ENCODE measurements around the gene TCF12. TPM values are rescaled to one million over a fixed set of nuclear protein-coding genes. Genes with fewer than 3 reads are reported as not detected.

The TCF12 gene
- total RNA-seq, 1 experiment from 2014 or later = 102 TPM

GRCh38 chr15:56968256-56968655 lies 49.8 kb downstream of the TCF12 start:
- Histone ChIP-seq H3K27ac (ENCODE audit: low read length) (no peak overlapping the region), H3K27me3 (ENCODE audit: control insufficient read depth, insufficient read depth, low read length) (no peaks in the 10 kb centered on the region), H3K4me3 (ENCODE audit: low read depth in 2 of 2, low read length in 2 of 2) (no peak overlapping the region), H3K4me1 (ENCODE audit: control insufficient read depth, insufficient read depth, low read length) (peaks cover 30% of the 10 kb centered on the region), H3K36me3 (ENCODE audit: control insufficient read depth, insufficient read depth, low read length) (no peaks in the 10 kb centered on the region), H3K9me3 (ENCODE audit: control insufficient read depth, insufficient read depth, low read depth, low read length) (no peaks in the 10 kb centered on the region)
- intact Hi-C loops (cut with micrococcal nuclease; ENCODE audit: unreplicated experiment) = no loop called here
- ChIA-PET CTCF (no interaction called here), POLR2A (interaction anchor here (0.6 kb wide), 1 partner anchor 86 kb away, joined by 3 read pairs; no protein-coding TSS in a partner anchor)
- no peak for ATAC-seq
- in situ Hi-C loops (cut with HindIII; ENCODE audit: low pct_unique_long_range_greater_than_20kb, low sequenced_read_pairs) = no loop called here
- no peak for DNase-seq (ENCODE audit: low read depth, low spot score)
- no TSS peak for BruUV-seq (replicated peaks)
- TF ChIP-seq SIN3A (IDR thresholded peaks at IDR 0.05; ENCODE audit: borderline replicate concordance, insufficient read depth, low read depth, low read length) (no peak), REST (IDR thresholded peaks at IDR 0.05; ENCODE audit: insufficient read depth in 1 of 2, low read depth in 2 of 2, low read length in 1 of 2) (no peak), TCF7L2 (IDR thresholded peaks at IDR 0.05; ENCODE audit: low read depth, low read length) (no peak)

- no peak overlapping the region for H3K4me3 ChIP-seq (ENCODE audit: low read depth in 2 of 2, low read length in 2 of 2)
- BruUV-seq (replicated peaks) = no TSS peak
- POLR2A ChIA-PET = no interaction called here
- no peak overlapping the region for H3K27ac ChIP-seq (ENCODE audit: low read length)
- TF ChIP-seq CTCF (IDR thresholded peaks at IDR 0.05) (no peak), POLR2AphosphoS5 (IDR thresholded peaks at IDR 0.05; ENCODE audit: low read depth, low read length) (no peak), REST (IDR thresholded peaks at IDR 0.05; ENCODE audit: insufficient read depth in 1 of 2, low read depth in 2 of 2, low read length in 1 of 2) (no peak), TCF7L2 (IDR thresholded peaks at IDR 0.05; ENCODE audit: low read depth, low read length) (no peak), SIN3A (IDR thresholded peaks at IDR 0.05; ENCODE audit: borderline replicate concordance, insufficient read depth, low read depth, low read length) (no peak)
- H3K36me3 ChIP-seq (ENCODE audit: control insufficient read depth, insufficient read depth, low read length) = no peaks in the 10 kb centered on the region
- H3K4me1 ChIP-seq (ENCODE audit: control insufficient read depth, insufficient read depth, low read length) = peaks cover 32% of the 10 kb centered on the region
- CTCF ChIA-PET = no interaction called here
- in situ Hi-C loops (cut with HindIII; ENCODE audit: low pct_unique_long_range_greater_than_20kb, low sequenced_read_pairs) = no loop called here
- DNase-seq (ENCODE audit: low read depth, low spot score) (no peak), ATAC-seq (no peak)
- H3K9me3 ChIP-seq (ENCODE audit: control insufficient read depth, insufficient read depth, low read depth, low read length) = no peaks in the 10 kb centered on the region
- intact Hi-C loops (cut with micrococcal nuclease; ENCODE audit: unreplicated experiment) = no loop called here
- no peaks in the 10 kb centered on the region for H3K27me3 ChIP-seq (ENCODE audit: control insufficient read depth, insufficient read depth, low read length)
Measured at GRCh38 chr15:56968821-56969220, 50.4 kb downstream of the TCF12 start.
